ENCODE results near the gene CPSF6.
"Not testable (repeated sequence)": the region's sequence is repeated elsewhere in the genome, so short reads cannot be mapped to it uniquely, and the experiment has no call there.

CPSF6 gene, protein sequence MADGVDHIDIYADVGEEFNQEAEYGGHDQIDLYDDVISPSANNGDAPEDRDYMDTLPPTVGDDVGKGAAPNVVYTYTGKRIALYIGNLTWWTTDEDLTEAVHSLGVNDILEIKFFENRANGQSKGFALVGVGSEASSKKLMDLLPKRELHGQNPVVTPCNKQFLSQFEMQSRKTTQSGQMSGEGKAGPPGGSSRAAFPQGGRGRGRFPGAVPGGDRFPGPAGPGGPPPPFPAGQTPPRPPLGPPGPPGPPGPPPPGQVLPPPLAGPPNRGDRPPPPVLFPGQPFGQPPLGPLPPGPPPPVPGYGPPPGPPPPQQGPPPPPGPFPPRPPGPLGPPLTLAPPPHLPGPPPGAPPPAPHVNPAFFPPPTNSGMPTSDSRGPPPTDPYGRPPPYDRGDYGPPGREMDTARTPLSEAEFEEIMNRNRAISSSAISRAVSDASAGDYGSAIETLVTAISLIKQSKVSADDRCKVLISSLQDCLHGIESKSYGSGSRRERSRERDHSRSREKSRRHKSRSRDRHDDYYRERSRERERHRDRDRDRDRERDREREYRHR

DNA sequence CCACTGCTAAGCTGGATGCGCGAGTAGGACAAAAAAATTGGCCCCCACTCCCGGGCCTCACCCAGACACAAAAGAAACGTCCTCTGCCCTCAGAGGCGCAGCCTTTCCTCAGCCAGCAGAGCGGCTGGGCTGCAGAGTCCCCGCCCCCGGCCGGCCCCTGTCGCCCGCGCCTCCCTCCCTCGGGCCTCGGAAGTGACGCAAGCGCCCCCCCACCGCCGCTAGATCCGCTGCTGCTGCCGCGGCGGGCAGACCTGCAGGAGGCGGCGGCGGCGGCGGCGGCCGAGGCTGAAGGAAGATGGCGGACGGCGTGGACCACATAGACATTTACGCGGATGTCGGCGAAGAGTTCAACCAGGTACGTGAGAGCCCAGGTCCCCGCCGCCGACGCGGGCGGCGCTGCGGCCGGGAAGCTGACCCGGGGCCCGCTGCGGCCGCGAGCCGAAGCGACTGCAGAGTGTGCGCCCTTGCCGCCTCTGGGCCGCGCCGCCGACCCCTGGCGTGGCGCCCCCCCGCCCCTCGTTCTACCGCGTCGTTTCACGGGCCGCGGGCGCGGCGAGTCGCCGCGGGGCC lies at the start of gene CPSF6:
Gene CPSF6 (plus strand): TSS at position 218 of the 570 bp plus-strand sequence. CDS start 78 bp downstream, at position 296.
- DNase-seq = peak; percentile 85

DNA sequence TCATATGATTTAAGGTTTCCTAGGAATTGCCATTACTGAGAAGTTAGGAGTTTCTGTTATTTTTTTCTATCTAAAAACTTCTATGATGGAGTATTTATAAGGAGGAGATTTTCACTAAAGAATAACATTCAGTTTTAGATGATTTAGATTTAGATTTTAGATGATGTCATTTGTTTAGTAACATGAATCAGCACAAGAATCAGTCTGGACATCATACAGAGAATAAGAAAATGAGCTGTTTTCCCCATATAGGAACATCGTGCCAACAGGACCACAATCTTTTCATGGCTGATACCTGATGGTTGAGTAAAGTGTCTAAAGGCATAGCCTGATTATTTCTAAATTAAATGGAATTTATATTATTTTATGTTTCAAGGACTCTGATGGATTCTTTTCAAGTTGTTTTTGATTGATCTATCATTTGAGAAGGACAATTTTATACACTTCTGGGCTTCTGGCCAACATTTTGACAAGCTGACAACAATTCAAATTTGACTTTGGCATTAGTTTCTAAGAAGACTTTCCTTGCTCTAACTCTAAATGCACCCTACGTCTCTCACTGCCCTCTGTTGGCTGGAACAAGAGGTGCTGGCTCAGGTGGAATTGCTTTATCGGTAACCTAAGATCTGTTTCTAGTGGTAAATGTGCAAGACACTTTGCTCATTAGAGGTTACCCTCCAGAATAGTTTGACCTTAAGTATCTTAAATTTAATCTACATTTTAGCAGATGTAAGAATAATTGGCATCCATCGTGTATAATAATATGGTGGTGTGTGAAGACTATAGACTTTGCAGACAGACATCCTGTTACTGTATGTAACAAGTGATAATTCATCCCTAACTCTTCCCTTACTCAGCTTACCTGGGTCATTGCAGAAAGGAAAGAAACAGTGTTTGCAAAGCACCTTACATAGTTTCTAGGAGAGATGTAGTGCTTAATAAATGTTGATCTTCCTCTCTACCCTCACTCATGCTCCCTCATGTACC lies 42.8 kb upstream of the CPSF6 start:
- no peak for DNase-seq

DNA sequence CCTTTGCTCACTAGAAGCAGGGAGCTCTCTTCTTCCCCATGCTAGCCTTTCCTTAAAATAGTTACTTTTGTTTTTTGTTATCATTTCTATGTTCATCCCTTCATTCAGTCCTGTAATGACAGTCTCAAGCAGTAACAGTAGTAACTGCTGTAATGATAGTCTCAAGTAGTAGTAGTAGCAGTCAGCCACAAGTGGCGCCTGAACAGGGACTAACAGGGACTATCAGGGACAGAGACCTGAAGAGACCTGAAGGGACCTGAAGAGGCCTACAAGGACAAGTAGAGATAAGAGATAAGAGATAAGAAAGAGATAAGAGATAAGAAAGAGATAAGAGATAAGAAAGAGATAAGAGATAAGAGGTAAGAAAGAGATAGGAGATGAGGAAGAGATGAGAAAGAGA lies 39.4 kb upstream of the CPSF6 start:
- not testable (repeated sequence) for DNase-seq

DNA sequence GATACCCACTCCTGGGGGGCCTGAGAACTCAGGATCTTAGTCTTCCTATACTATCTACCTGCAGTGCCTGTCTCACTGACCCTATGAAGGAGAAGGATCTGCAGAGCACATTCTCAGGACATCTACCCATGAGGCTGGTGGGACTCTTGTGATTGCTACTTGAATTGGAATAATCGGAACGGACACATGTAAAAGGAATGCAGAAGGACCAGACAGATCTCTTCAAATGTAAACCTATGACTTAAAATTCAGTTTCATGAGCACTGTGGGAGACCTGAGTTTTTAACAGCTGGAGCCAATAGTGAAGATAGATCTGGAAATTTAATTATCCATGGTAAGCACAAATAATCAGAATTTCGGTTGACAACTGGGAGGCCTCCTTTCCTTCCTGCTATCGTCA lies 35.2 kb upstream of the CPSF6 start:
- no peak for DNase-seq

DNA sequence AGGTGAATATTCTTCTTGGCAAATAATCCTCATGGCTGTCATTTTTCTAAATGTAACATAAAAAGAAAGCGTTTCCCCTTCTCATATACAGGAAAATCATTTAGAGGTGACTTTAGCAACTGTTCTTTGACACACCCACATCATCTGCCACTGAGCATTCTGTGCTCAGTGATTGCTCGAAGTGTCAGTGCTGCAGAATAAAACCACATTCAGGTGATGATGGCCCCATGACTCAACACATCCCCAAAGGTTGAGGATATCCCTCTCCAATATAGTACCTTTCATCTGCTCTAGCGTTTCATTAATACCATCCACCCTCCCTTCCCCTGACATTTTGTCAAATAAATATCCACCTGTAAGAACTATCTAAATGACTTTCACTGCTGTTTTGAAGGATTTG lies 28.7 kb upstream of the CPSF6 start:
- no peak for DNase-seq

DNA sequence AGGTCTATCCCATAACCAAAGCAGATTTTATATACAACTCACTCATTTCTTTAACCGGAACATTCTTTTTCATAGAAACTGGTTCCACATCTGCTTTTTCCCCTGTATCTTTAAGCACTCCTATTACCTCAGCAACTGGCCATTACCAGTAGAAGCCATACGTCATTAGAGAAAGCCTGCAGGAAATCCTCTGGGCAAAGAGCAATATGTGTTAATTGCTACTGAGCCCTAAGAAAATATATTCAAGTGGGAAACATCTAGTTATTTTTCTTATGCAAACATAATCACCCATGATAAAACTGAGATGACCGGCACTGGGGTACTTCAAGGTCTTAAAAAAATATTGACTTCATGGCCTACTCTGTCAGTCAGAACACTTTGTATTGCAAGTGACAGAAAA lies 28.2 kb upstream of the CPSF6 start:
- no peak for DNase-seq

DNA sequence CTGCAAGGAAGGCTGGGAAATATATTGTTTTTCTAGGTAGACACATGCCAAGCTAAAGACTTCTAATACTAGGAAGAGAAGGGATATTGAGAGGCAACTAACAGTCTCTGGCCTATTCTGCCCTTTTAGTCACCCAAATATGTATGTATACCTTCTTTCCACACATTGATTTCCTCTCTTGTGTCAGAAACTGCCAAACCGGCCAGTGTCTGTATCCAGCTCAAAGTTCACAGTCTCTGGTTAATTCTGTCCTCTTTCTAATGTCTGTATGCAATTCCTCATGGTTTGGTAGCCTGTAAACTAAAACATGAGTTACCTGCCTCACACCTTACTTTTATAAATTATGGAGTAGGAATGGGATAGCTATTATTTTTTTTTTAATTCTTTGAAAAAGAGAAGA lies 25.2 kb upstream of the CPSF6 start:
- DNase-seq = no peak

DNA sequence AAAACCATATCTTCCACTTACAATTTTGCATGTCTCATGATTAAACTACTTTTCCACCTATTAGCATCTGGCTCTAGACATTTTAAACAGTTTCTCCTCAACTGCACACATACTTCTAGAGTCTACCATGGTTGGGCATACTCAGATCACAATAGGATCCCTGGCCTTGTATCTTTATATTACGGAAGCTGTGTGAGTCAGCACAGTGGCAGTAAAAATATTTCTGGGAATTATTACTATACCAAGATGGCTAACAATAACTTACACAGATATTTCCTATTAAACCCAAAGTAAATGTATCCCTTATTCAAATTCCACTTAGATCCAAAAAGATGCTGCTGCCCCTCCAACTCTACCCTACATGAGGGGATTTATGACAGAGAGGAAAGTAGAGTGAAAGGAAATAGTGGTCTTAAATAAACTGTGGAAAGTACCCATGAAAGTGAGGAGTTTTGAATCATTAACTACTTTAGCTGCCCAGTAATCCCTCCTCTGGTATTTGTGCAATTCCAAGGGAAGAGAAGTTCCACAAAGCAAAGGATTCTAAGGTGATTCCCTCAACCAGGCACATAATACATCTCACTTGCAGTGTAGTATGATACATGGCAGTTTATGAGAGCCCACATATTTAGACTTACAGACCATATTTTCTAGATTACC lies 14.0 kb upstream of the CPSF6 start:
- no peak for DNase-seq

DNA sequence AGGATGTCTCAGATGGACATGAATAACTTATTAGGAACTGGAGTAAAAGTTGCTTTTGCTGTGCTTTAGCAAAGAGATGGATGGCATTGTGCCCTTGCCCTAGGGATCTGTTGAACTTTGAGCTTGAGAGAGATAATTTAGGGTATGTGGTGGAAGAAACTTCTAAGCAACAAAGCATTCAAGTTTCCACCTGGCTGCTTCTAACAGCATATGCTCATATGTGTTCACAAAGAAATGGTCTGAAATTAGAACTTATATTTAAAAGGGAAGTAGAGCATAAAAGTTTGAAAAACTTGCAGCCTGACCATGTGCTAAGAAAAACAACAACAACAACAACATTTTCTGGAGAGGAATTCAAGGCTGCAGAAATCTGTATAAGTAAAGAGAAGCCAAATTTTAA lies 7.9 kb upstream of the CPSF6 start:
- DNase-seq = no peak

DNA sequence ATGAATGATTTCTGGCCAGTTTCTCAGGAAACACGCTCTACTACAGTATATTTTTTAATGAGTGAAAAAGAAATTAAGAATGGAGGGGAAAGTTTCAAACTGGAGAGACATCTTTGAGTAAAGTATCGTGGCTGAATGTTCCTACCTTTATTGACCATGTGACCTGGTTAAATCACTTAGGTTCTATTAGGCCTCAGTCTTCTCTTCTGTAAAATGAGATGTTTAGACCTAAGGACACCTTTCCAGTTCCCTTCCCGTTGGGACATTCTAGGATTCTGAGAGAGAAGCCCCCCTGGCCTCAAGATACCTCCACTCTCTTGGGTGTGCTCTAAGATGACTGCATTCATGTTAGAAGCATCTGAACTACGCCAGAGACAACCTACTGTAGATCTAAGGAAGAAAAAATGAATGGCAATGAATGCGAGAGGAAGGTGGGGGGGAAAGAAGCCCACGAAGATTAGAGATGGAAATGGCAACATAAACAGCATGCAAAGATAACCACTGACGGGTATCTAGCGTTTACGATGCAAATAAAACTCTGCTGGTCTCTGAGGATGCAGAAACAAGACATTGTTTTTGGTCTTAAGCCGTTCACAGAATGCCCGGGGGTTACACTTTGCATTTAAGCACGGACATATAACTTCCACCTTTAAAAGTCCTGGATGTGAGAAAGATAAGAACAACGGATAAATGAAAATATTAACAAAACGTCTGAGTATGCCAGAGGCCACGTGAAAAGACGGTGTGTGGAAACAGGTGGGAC lies 599 bp upstream of the CPSF6 start:
- DNase-seq = no peak

DNA sequence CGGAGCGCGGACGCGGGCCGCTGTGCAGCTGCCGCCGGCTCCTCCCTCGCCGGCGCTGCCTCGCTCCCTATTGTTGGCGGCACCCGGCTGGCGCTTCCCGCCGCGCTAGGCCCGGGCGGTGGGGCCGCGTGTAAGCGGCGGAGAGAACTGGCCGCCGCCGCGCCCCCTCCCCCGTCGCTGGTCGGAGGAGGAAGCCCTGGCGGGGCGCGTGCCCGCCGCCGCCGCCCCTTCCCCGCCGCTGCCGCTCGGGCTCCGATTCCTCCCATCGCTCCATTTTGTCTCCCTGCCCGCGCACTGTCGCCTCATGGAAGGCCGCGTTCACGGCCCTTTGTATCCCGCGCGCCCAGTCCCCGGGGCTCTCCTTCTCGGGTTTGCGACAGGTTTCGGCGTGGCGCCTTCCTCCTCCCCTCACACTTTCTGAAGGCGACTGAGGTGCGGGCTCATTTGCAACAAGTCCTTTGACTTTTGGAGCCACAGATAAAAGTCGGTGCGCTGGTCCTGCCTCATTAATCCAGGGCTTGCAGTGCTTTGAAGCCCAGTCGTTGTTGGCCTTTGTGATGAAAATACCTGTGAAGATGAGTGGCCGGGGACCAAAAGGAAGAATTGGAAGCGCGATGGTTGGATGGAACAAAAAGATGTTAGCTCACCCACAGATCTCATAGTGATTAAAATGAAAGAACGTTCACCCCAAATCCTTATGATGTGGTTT lies 707 bp downstream of the CPSF6 start:
- peak; percentile 27 for DNase-seq

DNA sequence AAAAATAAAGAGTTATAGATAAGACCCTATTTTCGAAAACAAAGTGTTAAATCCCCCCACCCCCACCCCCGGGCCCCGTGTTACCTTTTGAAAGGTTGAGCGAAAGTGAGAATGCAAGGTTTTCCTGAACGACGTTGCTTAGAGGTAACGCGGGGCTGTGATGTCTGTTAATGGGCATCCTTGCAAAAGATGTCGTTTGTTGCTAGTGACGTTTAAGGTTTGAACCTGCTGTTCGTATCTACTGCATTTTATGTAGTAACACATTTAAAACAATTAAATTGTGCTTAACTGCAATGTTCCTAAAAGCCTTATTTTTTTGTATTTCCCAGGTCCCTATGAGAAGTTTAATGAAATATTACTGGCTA lies 1.2 kb downstream of the CPSF6 start:
- peak; percentile 45 for DNase-seq

DNA sequence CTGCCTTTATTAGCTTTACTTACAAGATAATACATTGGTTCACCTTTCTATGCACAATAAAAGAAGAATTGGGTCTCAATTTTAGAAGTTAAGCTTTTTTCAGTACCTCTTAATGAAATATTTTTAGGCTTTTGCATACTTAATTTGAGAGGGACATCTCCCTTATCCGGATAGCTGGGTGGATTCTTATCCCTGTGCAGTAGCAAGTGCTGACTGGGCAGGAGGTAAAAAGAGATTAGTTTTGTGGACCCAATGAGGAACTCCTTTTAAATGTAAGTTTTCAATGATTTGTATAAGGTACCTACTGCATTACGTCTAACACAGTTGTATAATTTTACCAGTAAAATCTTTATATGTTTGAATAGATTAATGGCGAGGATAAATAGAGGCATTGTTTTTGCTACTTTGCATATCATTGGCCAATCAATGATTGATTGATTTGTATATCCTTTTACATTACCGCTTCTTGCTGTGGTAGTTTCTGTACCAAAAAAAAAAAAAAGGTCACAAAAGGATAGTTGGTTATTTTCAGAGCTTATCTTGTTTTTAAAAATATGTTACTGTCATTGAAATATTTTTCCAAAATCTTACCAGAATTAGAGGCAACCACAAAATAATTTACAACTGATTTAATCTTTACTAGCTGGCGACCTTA lies 2.2 kb downstream of the CPSF6 start:
- DNase-seq = peak; percentile 34

DNA sequence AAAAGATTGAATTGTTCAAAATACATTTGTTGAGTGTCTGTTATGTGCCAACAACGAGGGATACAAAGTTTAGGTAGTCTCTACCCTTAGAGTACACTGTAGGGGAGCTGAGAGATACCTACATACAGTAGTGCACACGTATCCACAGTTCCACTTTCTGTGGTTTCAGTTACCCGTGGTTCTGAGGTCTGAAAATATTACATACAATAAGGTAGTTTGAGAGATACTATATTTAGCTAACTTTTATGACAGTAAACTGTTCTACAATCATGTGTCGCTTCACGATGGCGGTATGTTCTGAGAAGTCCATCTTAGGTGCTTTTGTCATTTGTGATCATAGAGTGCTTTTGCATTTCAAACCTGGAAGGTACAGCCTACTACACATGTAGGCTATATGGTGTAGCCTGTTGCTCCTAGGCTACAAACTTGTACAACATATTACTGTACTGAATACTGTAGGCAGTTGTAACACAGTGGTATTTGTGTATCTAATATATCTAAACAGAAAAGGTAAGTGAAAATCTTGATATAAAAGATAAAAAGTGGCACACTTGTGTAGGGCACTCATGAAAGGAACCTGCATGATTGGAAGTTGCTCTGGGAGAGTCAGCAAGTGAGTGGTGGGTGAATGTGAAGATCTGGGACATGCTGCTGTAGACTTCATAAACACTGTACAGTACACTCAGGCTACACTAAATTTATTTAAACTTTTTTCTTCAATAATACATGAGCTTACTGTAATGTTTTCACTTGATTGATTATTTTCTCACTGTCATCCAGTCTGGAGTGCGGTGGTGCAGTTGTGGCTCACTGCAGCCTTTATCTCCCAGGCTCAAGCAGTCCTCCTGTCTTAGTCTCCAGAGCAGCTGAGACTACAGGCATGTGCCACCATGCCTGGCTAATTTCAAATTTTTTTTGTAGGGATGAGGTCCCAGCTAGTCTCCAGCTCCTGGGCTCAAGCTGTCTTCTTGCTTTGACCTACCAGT lies 4.0 kb downstream of the CPSF6 start:
- DNase-seq = no peak

DNA sequence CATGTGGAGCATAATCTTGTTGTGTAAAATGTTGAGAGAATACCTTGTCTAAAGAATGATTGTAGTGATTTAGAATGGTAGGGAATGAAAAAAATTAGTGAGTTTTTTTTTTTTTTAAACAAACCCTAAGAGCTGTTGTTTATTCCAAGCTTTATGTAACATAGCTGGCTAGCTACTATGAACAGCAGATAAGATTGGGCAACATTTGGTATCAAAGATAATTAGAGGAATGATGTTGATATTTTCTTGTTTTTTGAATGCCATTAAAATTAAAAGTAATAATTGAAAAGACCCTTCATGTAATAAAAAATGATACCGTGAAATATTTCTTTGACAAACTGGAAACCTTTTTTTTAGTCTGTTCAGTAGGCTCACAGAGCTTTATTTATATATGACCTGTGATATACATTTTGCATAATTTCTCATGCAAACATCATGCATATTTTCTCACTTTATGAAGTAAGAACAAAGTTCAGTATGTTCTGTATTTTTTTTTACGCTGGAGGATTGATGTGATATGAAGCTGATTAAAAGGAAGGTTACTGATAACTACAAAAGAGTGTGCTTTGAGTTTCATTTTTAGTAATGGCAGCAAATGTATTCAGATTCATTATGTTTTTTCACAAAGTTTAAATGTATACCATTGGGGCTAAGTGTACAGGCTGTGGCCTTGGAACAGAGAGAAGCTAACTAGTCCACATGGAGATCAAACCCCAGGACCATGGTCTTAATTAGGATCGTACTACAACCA lies 8.1 kb downstream of the CPSF6 start:
- DNase-seq = no peak

DNA sequence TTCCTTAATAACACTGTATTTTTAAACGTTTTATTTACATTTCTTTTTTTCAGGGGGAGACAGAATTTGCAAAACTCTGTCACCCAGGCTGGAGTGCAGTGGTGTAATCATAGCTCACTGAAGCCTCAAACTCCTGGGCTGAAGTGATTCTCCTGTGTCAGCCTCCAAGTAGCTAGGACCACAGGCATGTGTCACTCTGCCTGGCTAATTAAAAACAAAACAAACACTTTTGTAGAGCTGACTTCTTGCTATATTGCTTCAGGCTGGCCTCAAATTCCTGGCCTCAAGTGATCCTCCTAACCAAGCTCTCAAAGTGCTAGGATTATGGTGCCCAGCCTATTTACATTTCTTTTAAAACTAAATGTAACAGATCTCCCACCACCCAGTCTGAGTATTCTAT lies 12.7 kb downstream of the CPSF6 start:
- DNase-seq = no peak

DNA sequence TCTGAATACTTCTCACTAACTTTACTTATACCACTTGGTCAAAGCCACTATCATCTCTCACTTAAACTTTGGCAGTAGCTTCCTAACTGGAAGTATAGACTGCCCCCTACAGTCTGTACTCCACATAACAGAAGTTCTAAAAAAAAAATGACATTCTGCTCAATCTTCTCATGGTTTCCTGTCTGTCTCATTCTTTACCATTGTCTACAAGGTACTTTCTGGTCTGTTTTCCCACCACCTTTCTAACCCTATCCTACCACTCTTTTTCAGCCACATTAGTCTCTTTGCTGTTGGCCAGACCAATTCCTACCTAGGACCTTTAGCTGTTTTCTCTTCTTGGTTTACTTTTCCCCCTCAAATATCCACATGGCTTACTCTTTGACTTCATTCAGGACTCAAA lies 14.7 kb downstream of the CPSF6 start:
- DNase-seq = no peak

DNA sequence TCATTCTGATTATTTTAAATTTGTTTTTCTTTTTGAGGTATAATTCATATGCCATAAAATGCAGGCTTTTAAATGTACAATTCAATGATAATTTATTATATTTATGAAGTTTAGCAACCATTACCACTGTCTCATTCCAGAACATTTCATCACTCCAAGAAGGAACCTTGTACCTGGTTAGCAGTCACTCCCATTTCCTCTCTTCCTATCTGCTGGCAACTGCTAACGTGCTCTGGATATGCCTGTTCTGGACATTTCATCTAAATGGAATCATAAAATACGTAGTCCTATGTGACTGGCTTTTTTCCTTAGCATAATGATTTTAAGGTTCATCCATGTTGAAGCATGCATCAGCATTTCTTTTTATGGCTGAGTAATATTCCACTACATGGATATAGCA lies 15.5 kb downstream of the CPSF6 start:
- DNase-seq = no peak

DNA sequence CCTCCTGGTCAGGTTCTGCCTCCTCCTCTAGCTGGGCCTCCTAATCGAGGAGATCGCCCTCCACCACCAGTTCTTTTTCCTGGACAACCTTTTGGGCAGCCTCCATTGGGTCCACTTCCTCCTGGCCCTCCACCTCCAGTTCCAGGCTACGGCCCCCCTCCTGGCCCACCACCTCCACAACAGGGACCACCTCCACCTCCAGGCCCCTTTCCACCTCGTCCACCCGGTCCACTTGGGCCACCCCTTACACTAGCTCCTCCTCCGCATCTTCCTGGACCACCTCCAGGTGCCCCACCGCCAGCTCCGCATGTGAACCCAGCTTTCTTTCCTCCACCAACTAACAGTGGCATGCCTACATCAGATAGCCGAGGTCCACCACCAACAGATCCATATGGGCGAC lies 19.3 kb downstream of the CPSF6 start:
- DNase-seq = no peak

All from NCI-H526 treated with DMSO at 0.1 percent for 48 hours (cell line).